ENCODE measurements around the gene ADIRF. TPM values are rescaled to one million over a fixed set of nuclear protein-coding genes. Genes with fewer than 3 reads are reported as not detected.
"Not testable (repeated sequence)": the region's sequence is repeated elsewhere in the genome, so short reads cannot be mapped to it uniquely, and the experiment has no call there.

Gene ADIRF
- total RNA-seq (2014; rRNA removed; shearing (Covaris generic)): 1.6 and 3.1 TPM in 2 replicates

DNA sequence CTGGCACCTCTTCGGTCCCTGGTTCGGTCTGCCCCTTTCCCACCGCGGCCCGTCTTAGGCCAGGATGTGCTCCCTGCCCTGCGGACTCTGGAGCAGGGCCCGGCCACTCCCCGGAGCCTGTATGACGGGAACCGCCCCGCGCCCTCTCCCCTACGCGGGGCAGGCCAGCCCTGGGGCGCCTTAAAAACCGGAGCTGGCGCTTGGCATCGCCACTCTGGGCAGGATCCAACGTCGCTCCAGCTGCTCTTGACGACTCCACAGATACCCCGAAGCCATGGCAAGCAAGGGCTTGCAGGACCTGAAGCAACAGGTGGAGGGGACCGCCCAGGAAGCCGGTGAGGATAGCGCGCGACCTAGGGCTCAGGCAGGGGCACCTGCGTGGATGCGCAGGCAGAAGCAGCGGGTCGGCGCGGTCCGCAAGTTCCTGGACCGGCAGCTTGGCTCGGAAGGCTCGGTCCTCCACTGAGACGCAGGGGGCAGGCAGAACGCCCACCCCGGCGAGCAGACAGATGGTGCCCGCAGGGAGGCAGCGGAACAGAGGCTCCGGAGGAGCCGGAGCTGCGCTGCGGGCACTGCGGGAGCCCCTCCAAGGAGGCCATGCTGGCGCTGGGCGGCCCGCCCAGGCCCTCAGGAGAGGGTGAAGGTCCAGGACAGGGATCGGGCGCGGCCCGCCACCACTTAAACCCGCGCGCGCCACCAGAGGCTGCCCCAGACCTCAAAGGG lies at the start of gene ADIRF:
ADIRF (plus strand) TSS at position 212 of the 723 bp plus-strand sequence; CDS start at position 275, 63 bp downstream.
- no peak for DNase-seq (ENCODE audit: low spot score)

- DNase-seq (ENCODE audit: low spot score): no peak
Observed at GRCh38 chr10:86922553-86922961, 45.7 kb upstream of the ADIRF start.

GRCh38 chr10:86929468-86930380 lies 38.6 kb upstream of the ADIRF start:
- no peak for DNase-seq (ENCODE audit: low spot score)

GRCh38 chr10:86931872-86932271 lies 36.4 kb upstream of the ADIRF start:
- no peak for DNase-seq (ENCODE audit: low spot score)

DNA sequence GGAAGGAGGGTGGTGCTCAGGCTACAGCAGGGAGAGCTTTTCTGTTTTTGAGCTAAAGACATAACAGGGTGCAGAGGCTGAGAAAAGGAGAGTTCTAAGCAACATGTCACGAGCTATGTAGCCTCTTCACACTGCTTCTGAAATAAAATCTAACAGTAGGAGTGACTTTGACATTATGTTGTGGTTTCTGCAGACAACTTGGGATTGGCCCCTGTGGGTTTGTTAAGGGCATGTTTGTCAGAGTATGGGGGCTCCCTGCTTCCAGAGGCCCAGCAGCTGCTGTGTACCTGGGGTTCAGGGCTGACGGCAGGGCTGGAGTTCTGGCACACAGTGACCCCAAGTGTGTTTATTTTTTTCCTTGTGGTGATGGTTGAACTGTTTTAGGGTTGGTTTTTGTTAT lies 35.6 kb upstream of the ADIRF start:
- no peak for DNase-seq (ENCODE audit: low spot score)

GRCh38 chr10:86934162-86934711 lies 34.0 kb upstream of the ADIRF start:
- DNase-seq (ENCODE audit: low spot score): not testable (repeated sequence)

GRCh38 chr10:86936661-86937501 lies 31.4 kb upstream of the ADIRF start:
- DNase-seq (ENCODE audit: low spot score): no peak

- no peak for DNase-seq (ENCODE audit: low spot score)
Observed at GRCh38 chr10:86937502-86938154, 30.7 kb upstream of the ADIRF start.

DNA sequence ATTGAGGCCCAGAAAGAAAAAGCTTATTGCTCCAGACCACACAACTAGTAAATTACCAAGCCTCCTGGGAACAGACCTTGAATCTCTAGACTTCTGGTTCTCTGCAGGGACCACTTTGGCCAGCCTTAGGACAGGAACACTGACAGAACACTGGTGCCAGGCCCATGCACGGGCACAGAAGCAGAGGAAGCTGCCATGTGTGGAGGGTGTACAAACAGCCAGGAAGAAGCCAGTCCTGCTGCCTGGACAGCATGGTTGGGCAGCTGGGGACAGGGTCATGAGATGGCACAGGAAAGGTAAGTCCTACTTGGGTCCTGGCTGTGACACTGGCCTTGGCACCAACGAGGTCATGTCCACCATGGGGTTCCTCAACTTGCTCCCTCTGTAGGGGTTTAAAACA lies 30.0 kb upstream of the ADIRF start:
- DNase-seq (ENCODE audit: low spot score): no peak

GRCh38 chr10:86940076-86940475 lies 28.2 kb upstream of the ADIRF start:
- not testable (repeated sequence) for DNase-seq (ENCODE audit: low spot score)

DNA sequence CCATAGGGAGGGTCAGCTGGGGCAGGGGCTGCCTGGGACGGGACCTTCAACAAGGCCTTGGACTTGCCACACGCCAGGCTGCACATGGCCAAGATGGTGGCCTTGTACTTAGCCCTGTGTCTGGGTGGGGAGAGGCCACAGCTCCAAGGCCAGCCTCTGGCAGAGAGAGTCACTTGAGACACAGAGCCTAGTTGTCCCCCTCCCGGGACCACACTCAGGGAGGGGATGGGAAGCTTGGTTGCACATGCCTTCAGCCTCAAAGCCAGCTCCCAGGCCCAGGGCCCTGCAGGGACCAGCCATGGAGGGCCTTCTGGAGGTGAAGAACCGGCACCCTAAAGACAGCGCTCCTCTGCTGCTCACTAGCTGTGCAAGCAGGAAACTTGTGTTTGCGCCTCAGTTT lies 27.6 kb upstream of the ADIRF start:
- DNase-seq (ENCODE audit: low spot score): no peak

GRCh38 chr10:86941426-86941825 lies 26.9 kb upstream of the ADIRF start:
- DNase-seq (ENCODE audit: low spot score): no peak

GRCh38 chr10:86941991-86942421 lies 26.3 kb upstream of the ADIRF start:
- no peak for DNase-seq (ENCODE audit: low spot score)

DNA sequence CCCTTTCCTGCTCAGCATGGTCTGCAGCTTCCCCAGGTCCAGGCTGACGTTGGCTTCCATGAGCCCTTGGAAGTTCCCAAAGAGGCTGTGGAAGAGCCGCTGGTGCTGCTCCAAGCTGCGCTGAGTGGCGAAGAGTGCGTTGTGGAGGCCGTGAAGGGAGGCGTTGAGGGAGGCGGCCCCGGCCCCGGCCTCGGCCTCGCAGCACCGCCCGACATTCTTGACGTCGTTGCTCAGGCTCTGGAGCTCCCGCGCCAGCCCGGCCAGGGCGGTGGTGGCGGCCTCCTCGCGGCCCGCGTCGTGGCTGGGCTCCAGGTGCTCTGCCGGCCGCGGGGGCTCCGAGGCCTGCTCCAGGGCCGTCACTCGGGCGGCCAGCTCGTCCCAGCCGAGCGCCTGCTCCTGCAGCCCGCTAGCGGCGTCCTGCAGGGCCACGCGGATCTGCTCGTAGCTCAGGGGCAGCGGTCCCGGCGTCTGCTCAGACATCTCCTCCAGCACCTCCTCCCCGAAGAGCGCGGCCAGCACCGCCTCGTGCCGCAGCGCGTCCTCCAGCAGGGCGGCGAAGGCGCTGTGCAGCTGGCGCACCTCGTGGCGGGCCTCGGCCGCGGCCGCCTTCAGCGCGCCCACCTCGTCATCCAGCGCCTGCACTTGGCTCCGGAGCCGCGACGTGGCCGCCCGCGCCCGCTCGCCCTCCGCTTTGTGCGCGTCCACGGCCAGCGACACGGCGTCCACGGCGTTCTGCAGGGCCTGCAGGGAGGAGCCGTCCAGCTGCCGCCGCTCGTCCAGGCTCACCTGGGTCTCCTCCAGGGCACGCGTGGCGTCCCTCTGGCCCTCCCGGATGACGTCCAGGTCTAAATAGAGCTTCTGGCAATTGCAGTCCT lies 25.6 kb upstream of the ADIRF start:
- DNase-seq (ENCODE audit: low spot score): no peak

- no peak for DNase-seq (ENCODE audit: low spot score)
Observed at GRCh38 chr10:86943316-86944030, 24.8 kb upstream of the ADIRF start.

DNA sequence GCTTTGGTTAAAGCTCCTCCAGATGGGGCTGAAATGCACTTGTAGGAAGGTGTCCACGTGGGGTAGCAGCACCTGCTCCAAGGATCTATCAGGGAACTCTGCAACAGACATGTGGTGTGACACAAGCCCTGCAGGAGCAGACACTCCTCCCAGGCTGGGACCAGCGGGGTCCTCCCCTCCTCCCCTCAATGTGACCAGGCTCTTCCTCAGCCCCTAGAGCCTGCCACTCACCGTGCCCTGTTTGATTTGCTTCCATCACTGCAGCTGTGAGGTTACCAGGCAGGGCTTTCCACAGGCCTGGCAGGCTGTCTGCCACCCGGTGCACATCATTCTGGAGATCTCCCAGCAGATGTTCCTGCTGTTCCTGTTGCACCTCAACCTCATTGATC lies 24.3 kb upstream of the ADIRF start:
- DNase-seq (ENCODE audit: low spot score): no peak

- no peak for DNase-seq (ENCODE audit: low spot score)
Observed at GRCh38 chr10:86944471-86944870, 23.8 kb upstream of the ADIRF start.

- DNase-seq (ENCODE audit: low spot score): no peak
Observed at GRCh38 chr10:86944907-86945306, 23.4 kb upstream of the ADIRF start.

All from HT-29 (cell line).